Urinary bladder (tissue), 4 donors: ENCODE measurements around the gene PLCZ1. TPM values are rescaled to one million over a fixed set of nuclear protein-coding genes. Genes with fewer than 3 reads are reported as not detected.
A peak's percentile ranks its signal among the peaks of the same experiment; 100 is the strongest.
"Not testable (repeated sequence)": the region's sequence is repeated elsewhere in the genome, so short reads cannot be mapped to it uniquely, and the experiment has no call there.

Experiments
- DNase-seq: peaks from one replicate; pipeline ENCODE4 v3.0.0-alpha.2; 2015; ENCODE audit errors: extremely low spot score
- H3K27ac ChIP-seq: one replicate; pipeline ENCODE4 v1.5.1; 2013; ENCODE audit warnings: low read depth, mild to moderate bottlenecking, moderate library complexity
- H3K36me3 ChIP-seq: one replicate; pipeline ENCODE4 v1.6.1; 2013; ENCODE audit warnings: mild to moderate bottlenecking, moderate library complexity; ENCODE audit not compliant: insufficient read depth
- H3K4me1 ChIP-seq: one replicate; pipeline ENCODE4 v1.6.1; 2013; ENCODE audit warnings: mild to moderate bottlenecking, moderate library complexity; ENCODE audit not compliant: insufficient read depth
- H3K4me3 ChIP-seq: one replicate; pipeline ENCODE4 v1.5.1; 2013; ENCODE audit warnings: low read depth, low read length
- WGBS: extraction: QIAGEN DNeasy Blood & Tissue Kit; methylation state at CpG from one replicate; pipeline ENCODE4 v1.1.7; 2013; 5-methylcytosine and 5-hydroxymethylcytosine counted together
- polyA plus RNA-seq: library from polyadenylated mRNA; stranded (reverse); fragments of 200-250 nt; gene quantifications from one replicate; pipeline ENCODE4 v1.2.3, GENCODE V29; 2013
- total RNA-seq: library from RNA; depleted of rRNA; stranded (reverse); fragments of >200 nt; gene quantifications from one replicate; pipeline ENCODE4 v1.2.3, GENCODE V29; 2014
- donor health status: healthy with polysubstance abuse.
- donor health status: healthy.

PLCZ1 gene
- total RNA-seq, result not detected
- not detected for polyA plus RNA-seq

DNA sequence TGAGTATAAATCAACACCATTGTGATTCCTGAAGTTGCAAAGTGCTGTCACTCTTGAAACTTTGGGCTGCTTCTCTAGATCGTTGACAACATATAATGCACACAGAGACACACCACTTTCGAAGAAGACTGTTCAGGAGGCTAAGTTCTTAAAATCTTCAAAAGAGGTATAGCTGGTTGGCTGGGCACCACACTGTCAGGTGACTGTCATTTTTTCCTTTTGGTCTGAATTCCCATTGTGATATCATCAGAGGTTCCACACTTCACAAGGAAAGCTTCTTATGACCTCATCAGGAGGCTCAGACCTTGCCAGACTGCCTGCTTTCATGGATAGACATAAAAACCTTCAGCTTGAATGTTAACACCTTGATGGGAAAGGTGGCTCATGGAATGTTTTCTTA lies at the start of gene PLCZ1, which contains the start of gene CAPZA3:
PLCZ1 (minus strand) TSS at position 194 of the 400 bp plus-strand sequence. CDS start 641 bp downstream, outside the sequence.
CAPZA3 (plus strand) TSS at position 301 of the 400 bp plus-strand sequence. CDS start 150 bp downstream, outside the sequence.
- H3K36me3 ChIP-seq, result no peaks in the 10 kb centered on the region
- no peak within 1 kb of the TSS for H3K27ac ChIP-seq
- H3K4me1 ChIP-seq, result no peaks in the 10 kb centered on the region
- no peak within 1 kb of the TSS for H3K4me3 ChIP-seq
- WGBS, result 88% methylated on average over 2 of the region's 2 CpGs
- DNase-seq, result no peak

- DNase-seq, H3K27ac ChIP-seq, H3K4me3 ChIP-seq, H3K4me1 ChIP-seq, H3K36me3 ChIP-seq: not testable (repeated sequence)
- WGBS, result 95% methylated on average over 8 of the region's 8 CpGs
These were observed 47.7 kb upstream of the PLCZ1 start for GRCh38 chr12:18785465-18785864.

- Histone ChIP-seq H3K4me3 (no peak overlapping the region), H3K4me1 (no peaks in the 10 kb centered on the region), H3K27ac (no peak overlapping the region), H3K36me3 (no peaks in the 10 kb centered on the region)
- 60% methylated on average over 2 of the region's 2 CpGs for WGBS
- DNase-seq, result no peak
These were observed 45.0 kb upstream of the PLCZ1 start for GRCh38 chr12:18782827-18783226.

DNA sequence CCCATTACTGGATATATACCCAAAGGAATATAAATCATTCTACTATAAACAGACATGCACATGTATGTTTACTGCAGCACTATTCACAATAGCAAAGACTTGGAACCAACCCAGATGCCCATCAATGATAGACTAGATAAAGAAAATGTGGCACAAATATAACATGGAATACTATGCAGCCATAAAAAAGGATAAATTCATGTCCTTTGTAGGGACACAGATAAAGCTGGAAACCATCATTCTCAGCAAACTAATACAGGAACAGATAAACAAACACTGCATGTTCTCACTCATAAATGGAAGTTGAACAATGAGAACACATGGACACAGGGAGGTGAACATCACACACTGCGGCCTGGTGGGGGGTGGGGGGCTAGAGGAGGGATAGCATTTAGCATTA lies 28.7 kb upstream of the PLCZ1 start:
- H3K27ac ChIP-seq, H3K4me1 ChIP-seq, H3K4me3 ChIP-seq, H3K36me3 ChIP-seq, DNase-seq: not testable (repeated sequence)
- WGBS, result 92% methylated on average over 1 of the region's 1 CpG

- no peak overlapping the region for H3K27ac ChIP-seq
- no peak for DNase-seq
- H3K4me1 ChIP-seq, result no peaks in the 10 kb centered on the region
- WGBS, result 95% methylated on average over 1 of the region's 1 CpG
- H3K4me3 ChIP-seq, result no peak overlapping the region
- no peaks in the 10 kb centered on the region for H3K36me3 ChIP-seq
These were observed 17.5 kb upstream of the PLCZ1 start for GRCh38 chr12:18755341-18755740.

- Histone ChIP-seq H3K36me3 (no peaks in the 10 kb centered on the region), H3K4me1 (no peaks in the 10 kb centered on the region), H3K4me3 (no peak overlapping the region), H3K27ac (no peak overlapping the region)
- DNase-seq, result no peak
- WGBS, result 57% methylated on average over 6 of the region's 6 CpGs
These were observed 16.4 kb upstream of the PLCZ1 start for GRCh38 chr12:18754124-18754707.

DNA sequence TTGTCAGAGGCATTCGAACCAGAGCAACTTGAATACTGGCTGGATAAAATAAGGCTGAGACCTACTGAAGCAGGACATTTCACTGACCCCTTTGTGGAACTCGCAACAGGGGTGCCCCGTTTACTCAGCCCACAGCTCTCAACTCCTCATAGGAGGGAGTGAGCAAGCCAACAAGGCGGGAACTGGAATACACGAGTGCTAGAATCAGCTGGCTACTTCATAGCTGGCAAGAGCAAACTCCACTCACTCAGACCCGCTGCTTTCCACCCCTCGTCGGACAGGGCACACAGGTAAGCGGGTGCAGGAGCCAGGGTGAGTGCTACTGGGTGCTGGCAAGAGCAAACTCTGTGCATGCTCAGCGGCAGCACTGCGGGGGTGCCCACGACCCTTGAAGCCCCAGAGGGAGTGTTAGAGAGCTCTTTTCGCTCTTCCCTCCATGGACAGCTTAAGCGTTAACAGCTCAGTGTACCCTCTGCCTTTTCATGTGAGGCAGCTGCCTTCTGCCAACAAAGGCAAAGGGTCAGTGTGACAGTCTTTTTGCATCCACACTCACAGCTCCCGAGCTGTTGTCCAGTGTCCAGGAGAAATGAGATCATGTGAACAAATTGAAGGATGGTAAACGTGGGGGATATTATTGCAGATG lies 15.8 kb upstream of the PLCZ1 start:
- Histone ChIP-seq H3K4me1 (no peaks in the 10 kb centered on the region), H3K27ac (peak overlapping the region; percentile 27), H3K36me3 (no peaks in the 10 kb centered on the region), H3K4me3 (no peak overlapping the region)
- 33% methylated on average over 16 of the region's 16 CpGs for WGBS
- DNase-seq, result no peak

- Histone ChIP-seq H3K27ac (peak overlapping the region; percentile 27), H3K4me1 (no peaks in the 10 kb centered on the region), H3K36me3 (no peaks in the 10 kb centered on the region), H3K4me3 (no peak overlapping the region)
- DNase-seq, result no peak
- 50% methylated on average over 1 of the region's 1 CpG for WGBS
These were observed 15.1 kb upstream of the PLCZ1 start for GRCh38 chr12:18752947-18753346.

DNA sequence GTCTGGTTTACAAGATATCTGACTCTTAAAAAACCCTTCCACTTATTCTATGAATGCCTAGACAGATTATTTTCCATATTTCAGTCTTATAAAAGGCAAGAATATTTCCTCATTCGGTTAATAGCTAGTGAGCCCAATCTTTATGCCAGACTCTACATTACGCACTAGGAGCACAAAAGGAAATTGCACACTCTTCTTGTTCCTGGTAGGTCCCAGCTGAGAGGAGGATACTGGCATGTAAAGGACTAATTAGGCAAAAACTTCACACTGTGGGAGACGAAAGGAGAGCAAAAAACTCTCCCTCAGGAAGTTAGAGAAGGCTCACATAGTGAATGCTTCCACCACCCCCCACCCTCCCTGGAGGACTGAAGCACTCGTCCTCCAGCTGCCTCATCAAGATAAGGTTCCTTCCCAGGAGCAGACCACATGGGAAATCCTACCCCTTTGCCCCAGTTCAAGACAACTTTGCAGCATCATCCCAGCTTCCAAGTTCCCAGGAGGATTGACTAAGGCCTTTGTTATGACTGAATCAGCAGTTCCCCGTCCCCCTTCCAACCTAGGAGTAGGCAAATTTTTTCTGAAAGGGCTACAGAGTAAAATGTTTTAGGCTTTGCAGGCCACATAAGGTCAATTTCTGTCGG lies 14.6 kb upstream of the PLCZ1 start:
- DNase-seq, result no peak
- H3K4me3 ChIP-seq, result no peak overlapping the region
- no peaks in the 10 kb centered on the region for H3K36me3 ChIP-seq
- H3K27ac ChIP-seq, result no peak overlapping the region
- WGBS, result 40% methylated on average over 6 of the region's 6 CpGs
- H3K4me1 ChIP-seq, result no peaks in the 10 kb centered on the region

- H3K4me3 ChIP-seq, result no peak overlapping the region
- DNase-seq, result no peak
- no peaks in the 10 kb centered on the region for H3K4me1 ChIP-seq
- no peak overlapping the region for H3K27ac ChIP-seq
- no peaks in the 10 kb centered on the region for H3K36me3 ChIP-seq
- WGBS, result 55% methylated on average over 2 of the region's 2 CpGs
These were observed 14.1 kb upstream of the PLCZ1 start for GRCh38 chr12:18751866-18752265.

GRCh38 chr12:18750085-18750484 lies 12.3 kb upstream of the PLCZ1 start:
- Histone ChIP-seq H3K4me1 (no peaks in the 10 kb centered on the region), H3K36me3 (no peaks in the 10 kb centered on the region), H3K27ac (no peak overlapping the region), H3K4me3 (no peak overlapping the region)
- DNase-seq, result no peak
- 76% methylated on average over 1 of the region's 1 CpG for WGBS

DNA sequence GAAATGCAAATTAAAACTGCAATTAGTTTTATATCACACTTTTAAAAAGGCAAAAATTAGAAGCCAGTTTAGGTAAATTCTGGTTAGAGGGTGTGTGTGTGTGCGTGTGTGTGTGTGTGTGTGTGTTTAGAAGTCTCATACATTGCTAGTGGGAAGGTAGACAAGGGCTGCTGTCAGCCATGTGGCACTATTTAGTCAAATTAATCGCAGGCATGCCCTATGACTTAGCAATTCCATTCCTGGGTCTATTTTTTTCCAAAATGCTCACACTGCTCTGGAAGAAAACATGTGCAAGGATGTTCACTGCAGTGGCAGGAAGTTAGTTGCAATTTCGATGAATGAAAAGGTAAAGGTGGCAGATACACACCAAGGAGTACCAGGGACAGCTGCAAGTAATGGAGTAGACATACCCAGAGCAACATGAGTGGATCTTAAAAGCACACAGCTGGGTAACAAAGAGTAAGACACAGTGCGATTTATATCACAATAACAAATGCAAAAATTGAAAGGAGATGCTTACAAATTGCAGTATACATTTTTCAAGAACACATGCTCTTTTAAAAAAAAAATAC lies 11.7 kb upstream of the PLCZ1 start:
- WGBS, result 91% methylated on average over 4 of the region's 4 CpGs
- Histone ChIP-seq H3K4me3 (no peak overlapping the region), H3K36me3 (no peaks in the 10 kb centered on the region), H3K27ac (no peak overlapping the region), H3K4me1 (no peaks in the 10 kb centered on the region)
- DNase-seq, result no peak

DNA sequence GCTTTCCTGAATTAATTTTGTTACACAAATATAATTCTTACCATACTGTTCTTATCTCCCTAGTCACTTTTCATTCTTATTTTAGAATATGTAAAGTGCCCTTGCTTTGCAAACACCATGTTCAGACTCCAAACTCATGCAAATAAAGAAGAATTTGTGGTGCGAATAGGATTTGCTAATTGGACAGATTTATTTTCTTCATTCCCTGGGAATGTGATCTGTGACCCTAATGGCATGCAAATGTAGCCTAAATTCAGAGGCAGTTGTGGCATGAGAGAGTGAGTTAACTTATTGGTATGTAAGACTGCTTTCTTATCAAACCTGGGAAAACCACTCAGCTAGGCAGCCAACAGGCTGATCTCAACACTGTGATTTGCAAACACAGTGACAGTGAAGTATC lies 10.1 kb upstream of the PLCZ1 start:
- no peaks in the 10 kb centered on the region for H3K4me1 ChIP-seq
- no peak for DNase-seq
- no peak overlapping the region for H3K4me3 ChIP-seq
- H3K27ac ChIP-seq, result no peak overlapping the region
- 50% methylated on average over 1 of the region's 1 CpG for WGBS
- H3K36me3 ChIP-seq, result no peaks in the 10 kb centered on the region

DNA sequence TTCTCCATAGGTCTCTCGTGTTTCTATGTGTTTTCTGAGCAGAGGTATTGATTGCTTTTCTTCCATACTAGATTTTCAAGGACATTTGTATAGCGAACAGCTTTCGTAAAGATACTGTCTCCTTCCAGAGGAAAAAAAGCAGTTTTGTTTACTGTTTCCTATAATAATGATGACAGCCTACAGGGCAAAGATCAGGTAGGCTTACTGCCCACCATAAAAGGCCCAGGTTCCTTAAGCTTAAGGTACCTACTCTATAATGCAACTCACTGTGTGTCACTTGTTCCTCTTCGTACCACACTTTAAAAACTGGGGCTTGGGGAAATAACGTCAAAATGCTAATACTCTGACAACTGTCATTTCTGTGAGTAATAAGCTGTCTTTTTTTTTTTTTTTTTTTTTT lies 6.7 kb downstream of the PLCZ1 start:
- Histone ChIP-seq H3K4me1 (no peaks in the 10 kb centered on the region), H3K36me3 (no peaks in the 10 kb centered on the region), H3K4me3 (no peak overlapping the region), H3K27ac (no peak overlapping the region)
- no peak for DNase-seq
- WGBS, result 89% methylated on average over 5 of the region's 5 CpGs
